MM.1S (cell line): ENCODE measurements around the gene TPRN.

Experiments
- DNase-seq: peaks from one replicate; pipeline ENCODE4 v3.0.0-alpha.2; 2015
- H2AFZ ChIP-seq: fragments of 300-600 bp; sonication (generic); 2 replicates; pipeline ENCODE4 v1.6.0; 2016; ENCODE audit warnings: antibody characterized with exemption, low read length
- H3F3A ChIP-seq: fragments of 300-600 bp; sonication (generic); 2 replicates; pipeline ENCODE4 v1.6.1; 2016; ENCODE audit warnings: mild to moderate bottlenecking, antibody characterized with exemption, low read length, moderate library complexity, mixed read lengths; ENCODE audit not compliant: insufficient read depth
- H3K27ac ChIP-seq: fragments of 300-600 bp; sonication (generic); 2 replicates; pipeline ENCODE4 v1.5.1; 2016; ENCODE audit warnings: mild to moderate bottlenecking, low read length
- H3K27me3 ChIP-seq: fragments of 300-600 bp; sonication (generic); replicated peaks from 2 replicates; pipeline ENCODE4 v1.6.0; 2016; ENCODE audit warnings: low read length; ENCODE audit not compliant: insufficient read depth
- H3K36me3 ChIP-seq: fragments of 300-600 bp; sonication (generic); replicated peaks from 2 replicates; pipeline ENCODE4 v1.6.1; 2016; ENCODE audit warnings: mild to moderate bottlenecking, low read length, mixed read lengths; ENCODE audit not compliant: insufficient read depth
- H3K4me1 ChIP-seq: fragments of 300-600 bp; sonication (generic); 2 replicates; pipeline ENCODE4 v1.6.1; 2016; ENCODE audit warnings: low read length, mixed read lengths
- H3K4me2 ChIP-seq: fragments of 300-600 bp; sonication (generic); 2 replicates; pipeline ENCODE4 v1.6.0; 2016; ENCODE audit warnings: low read depth, low read length
- H3K4me3 ChIP-seq: fragments of 300-600 bp; sonication (generic); 2 replicates; pipeline ENCODE4 v1.5.1; 2016; ENCODE audit warnings: low read length, mixed read lengths
- H3K79me2 ChIP-seq: fragments of 300-600 bp; sonication (generic); 2 replicates; pipeline ENCODE4 v1.6.1; 2016; ENCODE audit warnings: mixed run types, low read length, mixed read lengths
- H3K9ac ChIP-seq: fragments of 300-600 bp; sonication (generic); 2 replicates; pipeline ENCODE4 v1.6.1; 2016; ENCODE audit warnings: low read length, mixed read lengths
- H3K9me2 ChIP-seq: fragments of 300-600 bp; sonication (generic); replicated peaks from 2 replicates; pipeline ENCODE4 v1.6.1; 2016; ENCODE audit warnings: mild to moderate bottlenecking, low read length, mixed read lengths; ENCODE audit not compliant: insufficient read depth
- H3K9me3 ChIP-seq: fragments of 300-600 bp; sonication (generic); replicated peaks from 2 replicates; pipeline ENCODE4 v1.6.1; 2016; ENCODE audit warnings: mild to moderate bottlenecking, low read length, mixed read lengths; ENCODE audit not compliant: insufficient read depth
- H4K20me1 ChIP-seq: fragments of 300-600 bp; sonication (generic); 2 replicates; pipeline ENCODE4 v1.6.1; 2016; ENCODE audit warnings: mild to moderate bottlenecking, low read length, moderate library complexity, mixed read lengths; ENCODE audit not compliant: insufficient read depth
- EZH2 ChIP-seq: fragments of 300-600 bp; sonication (generic); optimal IDR thresholded peaks from 2 replicates; pipeline ENCODE3; 2017; ENCODE audit warnings: low read depth, mild to moderate bottlenecking, antibody characterized with exemption, low read length, mixed read lengths
- EZH2phosphoT487 ChIP-seq: fragments of 300-600 bp; sonication (generic); IDR thresholded peaks from 2 replicates; pipeline ENCODE4 v1.6.1; 2018; ENCODE audit warnings: antibody characterized with exemption, low read length
- TF ChIP-seq, protein P1 (sequence below): fragments of 300-600 bp; sonication (generic); IDR thresholded peaks from 2 replicates; pipeline ENCODE4 v1.5.1; 2016; ENCODE audit warnings: antibody characterized with exemption, low read length, mixed read lengths

TPRN gene

GRCh38 chr9:137178201-137178938 lies 22.2 kb downstream of the TPRN start:
- TF ChIP-seq, protein P1, sequence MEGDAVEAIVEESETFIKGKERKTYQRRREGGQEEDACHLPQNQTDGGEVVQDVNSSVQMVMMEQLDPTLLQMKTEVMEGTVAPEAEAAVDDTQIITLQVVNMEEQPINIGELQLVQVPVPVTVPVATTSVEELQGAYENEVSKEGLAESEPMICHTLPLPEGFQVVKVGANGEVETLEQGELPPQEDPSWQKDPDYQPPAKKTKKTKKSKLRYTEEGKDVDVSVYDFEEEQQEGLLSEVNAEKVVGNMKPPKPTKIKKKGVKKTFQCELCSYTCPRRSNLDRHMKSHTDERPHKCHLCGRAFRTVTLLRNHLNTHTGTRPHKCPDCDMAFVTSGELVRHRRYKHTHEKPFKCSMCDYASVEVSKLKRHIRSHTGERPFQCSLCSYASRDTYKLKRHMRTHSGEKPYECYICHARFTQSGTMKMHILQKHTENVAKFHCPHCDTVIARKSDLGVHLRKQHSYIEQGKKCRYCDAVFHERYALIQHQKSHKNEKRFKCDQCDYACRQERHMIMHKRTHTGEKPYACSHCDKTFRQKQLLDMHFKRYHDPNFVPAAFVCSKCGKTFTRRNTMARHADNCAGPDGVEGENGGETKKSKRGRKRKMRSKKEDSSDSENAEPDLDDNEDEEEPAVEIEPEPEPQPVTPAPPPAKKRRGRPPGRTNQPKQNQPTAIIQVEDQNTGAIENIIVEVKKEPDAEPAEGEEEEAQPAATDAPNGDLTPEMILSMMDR, result no peak
- TF ChIP-seq EZH2 (no peak), EZH2phosphoT487 (no peak)
- H3K9me3 ChIP-seq, result no peaks in the 10 kb centered on the region

DNA sequence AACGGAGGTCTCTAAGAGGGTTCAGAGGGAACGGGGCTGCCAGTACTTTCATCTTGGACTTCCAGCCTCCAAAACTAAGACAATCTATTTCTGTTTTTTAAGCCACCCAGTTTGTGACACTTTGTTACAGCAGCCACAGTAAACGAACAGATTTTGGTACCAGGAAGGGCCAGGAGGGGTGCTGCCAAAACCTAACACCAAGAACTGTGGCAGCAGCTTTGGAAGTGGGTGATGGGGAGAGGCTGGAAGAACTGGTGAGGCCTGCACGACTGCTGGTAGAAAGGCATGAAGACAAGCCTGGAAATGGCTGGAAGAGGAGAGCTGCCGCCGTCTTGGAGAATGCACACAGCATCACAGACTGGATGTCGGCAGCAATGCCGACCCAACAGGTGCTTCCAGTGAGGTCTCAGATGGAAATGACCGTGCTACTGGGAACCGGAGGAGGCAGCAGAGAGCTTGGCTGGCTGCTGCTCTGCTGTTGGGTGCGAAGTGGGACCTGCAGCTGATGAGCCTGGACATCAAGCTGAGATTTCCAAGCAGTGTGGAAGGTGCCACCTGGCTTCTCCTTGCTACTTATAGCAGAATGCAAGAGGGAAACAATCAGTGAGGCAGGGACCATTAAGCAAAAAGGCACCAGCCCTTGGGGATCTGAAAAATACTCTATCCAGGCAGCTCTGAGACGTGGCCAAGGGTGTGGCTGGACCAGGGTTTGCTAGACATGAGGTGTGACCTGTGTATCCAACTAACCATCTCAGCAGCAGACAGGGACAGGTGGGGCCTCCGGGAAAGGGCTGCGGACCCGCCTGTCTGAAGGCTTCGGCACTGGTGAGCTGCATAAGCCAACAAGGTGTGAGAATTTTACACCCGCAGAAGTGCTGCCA lies 24.0 kb downstream of the TPRN start:
- H4K20me1 ChIP-seq, result no peaks in the 10 kb centered on the region
- no peak overlapping the region for H2AFZ ChIP-seq
- H3K79me2 ChIP-seq, result no peaks in the 10 kb centered on the region
- no peaks in the 10 kb centered on the region for H3K36me3 ChIP-seq
- peak; percentile 31 for DNase-seq
- H3F3A ChIP-seq, result peaks cover 10% of the 10 kb centered on the region; the same call in 1 of the 2 replicates
- no peak overlapping the region for H3K4me2 ChIP-seq
- no peaks in the 10 kb centered on the region for H3K9me2 ChIP-seq
- no peak overlapping the region for H3K27ac ChIP-seq
- no peaks in the 10 kb centered on the region for H3K4me1 ChIP-seq
- peaks cover 13% of the 10 kb centered on the region for H3K27me3 ChIP-seq
- H3K4me3 ChIP-seq, result no peak overlapping the region
- H3K9ac ChIP-seq, result no peak overlapping the region
- TF ChIP-seq EZH2 (no peak), EZH2phosphoT487 (no peak)
- TF ChIP-seq, protein P1, result peak; percentile 56
- H3K9me3 ChIP-seq, result no peaks in the 10 kb centered on the region

More at GRCh38 chr9:137178201-137178938, 22.2 kb downstream of the TPRN start:
- H3K4me1 ChIP-seq, result no peaks in the 10 kb centered on the region
- peaks cover 10% of the 10 kb centered on the region; the same call in 1 of the 2 replicates for H3F3A ChIP-seq
- H3K27ac ChIP-seq, result no peak overlapping the region
- no peaks in the 10 kb centered on the region; the same call in 1 of the 2 replicates for H3K27me3 ChIP-seq
- no peak for DNase-seq
- H3K9ac ChIP-seq, result no peak overlapping the region
- no peak overlapping the region for H3K4me2 ChIP-seq
- no peaks in the 10 kb centered on the region for H3K9me2 ChIP-seq
- no peak overlapping the region for H2AFZ ChIP-seq
- H3K36me3 ChIP-seq, result no peaks in the 10 kb centered on the region
- no peak overlapping the region for H3K4me3 ChIP-seq
- H3K79me2 ChIP-seq, result no peaks in the 10 kb centered on the region
- no peaks in the 10 kb centered on the region for H4K20me1 ChIP-seq

GRCh38 chr9:137175345-137175961 lies 25.1 kb downstream of the TPRN start:
- Histone ChIP-seq H3K9me3 (no peaks in the 10 kb centered on the region), H3K36me3 (no peaks in the 10 kb centered on the region), H3F3A (peaks cover 10% of the 10 kb centered on the region; the same call in 1 of the 2 replicates), H3K4me1 (no peaks in the 10 kb centered on the region), H3K79me2 (no peaks in the 10 kb centered on the region), H3K9me2 (no peaks in the 10 kb centered on the region), H3K4me3 (no peak overlapping the region), H3K4me2 (no peak overlapping the region), H2AFZ (no peak overlapping the region), H3K27me3 (peaks cover 24% of the 10 kb centered on the region), H4K20me1 (no peaks in the 10 kb centered on the region), H3K27ac (no peak overlapping the region), H3K9ac (no peak overlapping the region)
- DNase-seq, result no peak
- TF ChIP-seq, protein P1, result no peak
